OCI-LY1 (cell line): Measurements from ENCODE around the gene N4BP2L1.

ENCODE experiments used
- H2AFZ ChIP-seq: fragments of 200-600 bp; sonication (generic), shearing (Covaris generic); 2 replicates; pipeline ENCODE4 v1.6.0; 2014; ENCODE audit warnings: antibody characterized with exemption, mild to moderate bottlenecking, low read length
- H3F3A ChIP-seq: fragments of 200-600 bp; sonication (generic), shearing (Covaris generic); 2 replicates; pipeline ENCODE4 v1.6.0; 2014; ENCODE audit warnings: mild to moderate bottlenecking, antibody characterized with exemption, low read length, moderate library complexity; ENCODE audit not compliant: insufficient read depth
- H3K27ac ChIP-seq: fragments of 200-600 bp; sonication (generic); 2 replicates; pipeline ENCODE4 v1.5.1; 2014; ENCODE audit warnings: low read length, mixed run types, mild to moderate bottlenecking, low read depth; ENCODE audit not compliant: poor library complexity, severe bottlenecking
- H3K27me3 ChIP-seq: fragments of 200-600 bp; sonication (generic); 2 replicates; pipeline ENCODE4 v1.6.0; 2014; ENCODE audit warnings: antibody characterized with exemption, mild to moderate bottlenecking, low read length, moderate library complexity; ENCODE audit not compliant: insufficient read depth
- H3K36me3 ChIP-seq: fragments of 200-600 bp; sonication (generic); 2 replicates; pipeline ENCODE4 v1.6.1; 2014; ENCODE audit warnings: mild to moderate bottlenecking, antibody characterized with exemption, low read length, moderate library complexity, mixed read lengths; ENCODE audit not compliant: insufficient read depth
- H3K4me1 ChIP-seq: fragments of 200-600 bp; sonication (generic); 2 replicates; pipeline ENCODE4 v1.5.1; 2014; ENCODE audit warnings: mild to moderate bottlenecking, low read length, moderate library complexity; ENCODE audit not compliant: insufficient read depth, severe bottlenecking
- H3K4me2 ChIP-seq: fragments of 200-600 bp; sonication (generic), shearing (Covaris generic); 2 replicates; pipeline ENCODE4 v1.6.1; 2014; ENCODE audit warnings: low read length
- H3K4me3 ChIP-seq: fragments of 200-600 bp; sonication (generic); 2 replicates; pipeline ENCODE4 v1.5.1; 2014; ENCODE audit warnings: low read length, low read depth, mild to moderate bottlenecking, mixed read lengths; ENCODE audit not compliant: poor library complexity, severe bottlenecking
- H3K79me2 ChIP-seq: fragments of 200-600 bp; shearing (Covaris generic); 2 replicates; pipeline ENCODE4 v1.6.1; 2016; ENCODE audit warnings: mixed run types, low read length, mixed read lengths; ENCODE audit not compliant: insufficient read depth
- H3K9ac ChIP-seq: fragments of 200-600 bp; sonication (generic), shearing (Covaris generic); 2 replicates; pipeline ENCODE4 v1.6.1; 2014; ENCODE audit warnings: mild to moderate bottlenecking, low read length, mixed read lengths
- H3K9me2 ChIP-seq: fragments of 200-600 bp; sonication (generic), shearing (Covaris generic); 2 replicates; pipeline ENCODE4 v1.6.1; 2014; ENCODE audit warnings: low read depth, mild to moderate bottlenecking, low read length, mixed read lengths
- H3K9me3 ChIP-seq: fragments of 200-600 bp; shearing (Covaris generic); 2 replicates; pipeline ENCODE4 v1.6.1; 2014; ENCODE audit warnings: low read length, mixed read lengths
- H4K20me1 ChIP-seq: fragments of 200-600 bp; sonication (generic), shearing (Covaris generic); 2 replicates; pipeline ENCODE4 v1.6.0; 2016; ENCODE audit warnings: mild to moderate bottlenecking, low read length; ENCODE audit not compliant: insufficient read depth
- CTCF ChIP-seq: fragments of 200-600 bp; sonication (generic), shearing (Covaris generic); IDR thresholded peaks from 2 replicates; pipeline ENCODE4 v1.5.1; 2017; ENCODE audit warnings: mild to moderate bottlenecking, antibody characterized with exemption, low read length, moderate library complexity, mixed read lengths
- EZH2 ChIP-seq: fragments of 200-600 bp; sonication (generic), shearing (Covaris generic); IDR thresholded peaks from 2 replicates; pipeline ENCODE4 v1.8.0; 2017; ENCODE audit warnings: borderline replicate concordance, mixed run types, mild to moderate bottlenecking, antibody characterized with exemption, low read length, moderate library complexity, mixed read lengths

The N4BP2L1 gene

GRCh38 chr13:32423592-32423991 lies 4.3 kb downstream of the N4BP2L1 start:
- TF ChIP-seq EZH2 (no peak), CTCF (no peak)
- Histone ChIP-seq H3K4me3 (no peak overlapping the region), H3K9me3 (peaks cover 9% of the 10 kb centered on the region), H3K79me2 (peaks cover 14% of the 10 kb centered on the region), H3K9ac (no peak overlapping the region), H2AFZ (no peak overlapping the region), H3K27ac (no peak overlapping the region), H4K20me1 (no peaks in the 10 kb centered on the region), H3K27me3 (no peaks in the 10 kb centered on the region), H3K9me2 (no peaks in the 10 kb centered on the region), H3K4me2 (no peak overlapping the region), H3F3A (no peaks in the 10 kb centered on the region), H3K4me1 (peaks cover 25% of the 10 kb centered on the region), H3K36me3 (peaks cover 53% of the 10 kb centered on the region)

- Histone ChIP-seq H4K20me1 (no peaks in the 10 kb centered on the region), H3K4me1 (no peaks in the 10 kb centered on the region), H3K27ac (no peak overlapping the region), H3K9me2 (no peaks in the 10 kb centered on the region), H3K4me3 (no peak overlapping the region), H3K4me2 (no peak overlapping the region), H3K79me2 (0 out of 2 replicates have a peak, but pooled peaks cover 4% of the 10 kb centered on the region), H3F3A (no peaks in the 10 kb centered on the region), H3K36me3 (peaks cover 45% of the 10 kb centered on the region), H3K9me3 (peaks cover 9% of the 10 kb centered on the region), H3K9ac (no peak overlapping the region), H2AFZ (no peak overlapping the region), H3K27me3 (no peaks in the 10 kb centered on the region)
- TF ChIP-seq EZH2 (no peak), CTCF (no peak)
Measured at GRCh38 chr13:32419862-32420261, 8.1 kb downstream of the N4BP2L1 start.

GRCh38 chr13:32417995-32418394 lies 9.9 kb downstream of the N4BP2L1 start:
- no peaks in the 10 kb centered on the region for H3K9me2 ChIP-seq
- H4K20me1 ChIP-seq, result no peaks in the 10 kb centered on the region
- peaks cover 31% of the 10 kb centered on the region for H3K36me3 ChIP-seq
- no peak overlapping the region for H3K4me2 ChIP-seq
- H3K9ac ChIP-seq, result no peak overlapping the region
- H3K4me1 ChIP-seq, result no peaks in the 10 kb centered on the region
- H3K27ac ChIP-seq, result no peak overlapping the region
- no peak overlapping the region for H2AFZ ChIP-seq
- no peak for TF ChIP-seq EZH2
- TF ChIP-seq CTCF, result no peak
- peaks cover 9% of the 10 kb centered on the region for H3K9me3 ChIP-seq
- no peak overlapping the region for H3K4me3 ChIP-seq
- no peaks in the 10 kb centered on the region for H3K79me2 ChIP-seq
- no peaks in the 10 kb centered on the region for H3K27me3 ChIP-seq
- H3F3A ChIP-seq, result no peaks in the 10 kb centered on the region
